GM12878 (cell line): ENCODE data around the gene GJB6. TPM values are rescaled to one million over a fixed set of nuclear protein-coding genes. Genes with fewer than 3 reads are reported as not detected.

Experiments
- ATAC-seq: fragments of 200-7000 bp; cut with Tn5 transposase; 3 replicates; pipeline ENCODE4 v1.9.1; 2020; ENCODE audit warnings: mild to moderate bottlenecking, moderate library complexity
- BruUV-seq: library from RNA; stranded (reverse); fragments of 400-500 nt; replicated peaks from 2 replicates; lab custom pipeline; 2021; lab: Mats Ljungman, UMichigan
- CTCF ChIA-PET: fragments of 300-600 bp; sonication (Branson Sonifier 250); formaldehyde crosslinking; extraction: SDS; loops from one replicate; lab custom pipeline; 2021; ENCODE audit warnings: inconsistent platforms; lab: Yijun Ruan, JAX
- POLR2A ChIA-PET: fragments of 350-600 bp; formaldehyde crosslinking; extraction: SDS; loops from one replicate; lab custom pipeline; 2021; ENCODE audit warnings: inconsistent platforms; lab: Charles Lee
- RAD21 ChIA-PET: fragments of 300-600 bp; sonication (Branson Sonifier 250); formaldehyde crosslinking; loops from one replicate; lab custom pipeline; 2023; ENCODE audit warnings: antibody characterized with exemption; ENCODE audit not compliant: unreplicated experiment; lab: Charles Lee
- SMC1A ChIA-PET: fragments of 300-600 bp; sonication (Branson Sonifier 250); formaldehyde crosslinking; loops from one replicate; lab custom pipeline; 2023; ENCODE audit not compliant: unreplicated experiment, uncharacterized antibody; lab: Charles Lee
- DNase-seq: peaks from one replicate; pipeline ENCODE4 v3.0.0-alpha.2; 2011; ENCODE audit warnings: low read depth, low spot score
- FAIRE-seq: peaks from 3 replicates; lab custom pipeline; 2011; peaks lifted over from hg19 to GRCh38; lab: Jason Lieb, UNC
- H2AFZ ChIP-seq: 2 replicates; pipeline ENCODE4 v1.6.0; 2011; ENCODE audit warnings: low read depth, low read length, control low read depth; ENCODE audit not compliant: control insufficient read depth
- H3K27ac ChIP-seq: 2 replicates; pipeline ENCODE4 v1.5.1; 2011; ENCODE audit warnings: control low read depth; ENCODE audit not compliant: control insufficient read depth, insufficient read depth
- H3K27me3 ChIP-seq, 2 experiments: replicated peaks in 1 of 2; 2 replicates each; pipeline versions ENCODE4 v1.6.0 to v1.6.1; 2011; ENCODE audit warnings: low read length in 1 of 2; ENCODE audit not compliant: control insufficient read depth in 2 of 2, insufficient read depth in 2 of 2
- H3K36me3 ChIP-seq, 2 experiments: 2 replicates each; pipeline ENCODE4 v1.5.1; 2011; ENCODE audit warnings: low read length in 1 of 2; ENCODE audit not compliant: control insufficient read depth in 2 of 2, insufficient read depth in 2 of 2
- H3K4me1 ChIP-seq: 2 replicates; pipeline ENCODE4 v1.6.1; 2011; ENCODE audit warnings: mild to moderate bottlenecking, low read length, moderate library complexity, mixed read lengths; ENCODE audit not compliant: control insufficient read depth, insufficient read depth
- H3K4me2 ChIP-seq: 2 replicates; pipeline ENCODE4 v1.6.0; 2011; ENCODE audit warnings: control low read depth; ENCODE audit not compliant: control insufficient read depth, insufficient read depth
- H3K4me3 ChIP-seq: fragments of 200-600 bp; sonication (generic); 2 replicates; pipeline ENCODE4 v1.5.1; 2016
- H3K79me2 ChIP-seq: 2 replicates; pipeline ENCODE4 v1.6.0; 2011; ENCODE audit warnings: low read length; ENCODE audit not compliant: control insufficient read depth, insufficient read depth
- H3K9ac ChIP-seq: 2 replicates; pipeline ENCODE4 v1.8.0; 2011; ENCODE audit warnings: low read length, control low read depth, mixed read lengths; ENCODE audit not compliant: control insufficient read depth, insufficient read depth
- H3K9me3 ChIP-seq: replicated peaks from 3 replicates; pipeline ENCODE4 v1.5.1; 2011; ENCODE audit warnings: mild to moderate bottlenecking, low read length; ENCODE audit not compliant: control insufficient read depth, insufficient read depth
- H4K20me1 ChIP-seq: 2 replicates; pipeline ENCODE4 v1.6.0; 2011; ENCODE audit not compliant: control insufficient read depth, insufficient read depth
- GABPA ChIP-seq: IDR thresholded peaks from 2 replicates; pipeline ENCODE4 v1.6.1; 2014; ENCODE audit warnings: antibody characterized with exemption, low read depth, mild to moderate bottlenecking, inconsistent platforms
- GATAD2B ChIP-seq: fragments of 450-650 bp; conservative IDR thresholded peaks from 2 replicates; pipeline ENCODE4 v1.6.1; 2017; ENCODE audit warnings: low read depth, mild to moderate bottlenecking, moderate library complexity
- HDGF ChIP-seq: fragments of 450-650 bp; IDR thresholded peaks from 2 replicates; pipeline ENCODE4 v1.6.1; 2016; ENCODE audit warnings: antibody characterized with exemption
- JUNB ChIP-seq: IDR thresholded peaks from 2 replicates; pipeline ENCODE4 v1.6.1; 2016; ENCODE audit warnings: antibody characterized with exemption, mild to moderate bottlenecking
- KDM1A ChIP-seq: fragments of 200-600 bp; sonication (generic); IDR thresholded peaks from 2 replicates; pipeline ENCODE4 v1.6.1; 2016; ENCODE audit warnings: borderline replicate concordance
- NR2C2 ChIP-seq: IDR thresholded peaks from 2 replicates; pipeline ENCODE4 v1.6.1; 2011; ENCODE audit warnings: borderline replicate concordance, low read depth; ENCODE audit not compliant: control insufficient read depth, insufficient read length
- PAX8 ChIP-seq: fragments of 450-650 bp; IDR thresholded peaks from 2 replicates; pipeline ENCODE4 v1.6.1; 2017; ENCODE audit warnings: mild to moderate bottlenecking, moderate library complexity
- POU2F2 ChIP-seq: IDR thresholded peaks from 3 replicates; pipeline ENCODE4 v1.6.1; 2011; ENCODE audit warnings: low read depth, mild to moderate bottlenecking, low read length, borderline replicate concordance
- RELA ChIP-seq: fragments of 450-650 bp; IDR thresholded peaks from 2 replicates; pipeline ENCODE4 v1.8.0; 2014; ENCODE audit warnings: borderline replicate concordance; ENCODE audit not compliant: partially characterized antibody
- SPI1 ChIP-seq: IDR thresholded peaks from 2 replicates; pipeline ENCODE4 v1.6.1; 2011; ENCODE audit warnings: low read depth, mild to moderate bottlenecking, low read length, moderate library complexity, borderline replicate concordance; ENCODE audit not compliant: insufficient read depth
- SREBF2 ChIP-seq: IDR thresholded peaks from 2 replicates; pipeline ENCODE4 v1.6.1; 2012; ENCODE audit warnings: mild to moderate bottlenecking, low read length
- WGBS: methylation state at CpG from one replicate; pipeline ENCODE4 v1.1.6; 2016; ENCODE audit warnings: low lambda C conversion rate; ENCODE audit not compliant: insufficient replicate concordance, insufficient coverage; ENCODE audit errors: missing lambda C conversion rate; 5-methylcytosine and 5-hydroxymethylcytosine counted together
- in situ Hi-C: fragments of 300-500 bp; cut with MboI; formaldehyde crosslinking; loops from 9 replicates; pipeline ENCODE4 v1.14.3; 2018; ENCODE audit warnings: mixed read lengths
- intact Hi-C: fragments of 100-400 bp; cut with micrococcal nuclease; formaldehyde crosslinking; loops from one replicate; pipeline ENCODE4 v1.14.2; 2022; ENCODE audit not compliant: unreplicated experiment
- polyA plus RNA-seq, 11 experiments: library from polyadenylated mRNA; depleted of rRNA in 4 of 11; unstranded in 6 of 11; stranded (reverse) in 5 of 11; fragments of >200 nt; fragmentation: Nextera tagmentation in 4 of 11; fragmentation: Illumina TruSeq in 1 of 11; extraction: Ambion mirVana in 4 of 11; extraction: Trizol in 1 of 11; gene quantifications; 1 replicate in 1 of 11; 2 replicates in 10 of 11; pipeline versions ENCODE4 v1.2.1 to v1.2.3, GENCODE V29; 2011 to 2016; ENCODE audit warnings: inconsistent platforms in 2 of 11, missing spikeins in 2 of 11, low read depth in 1 of 11
- total RNA-seq, 4 experiments: library from RNA; depleted of rRNA in 3 of 4; stranded (reverse); fragments of >200 nt in 3 of 4; fragmentation: Illumina TruSeq in 1 of 4; extraction: Trizol in 1 of 4; gene quantifications; 2 replicates each; pipeline versions ENCODE4 v1.2.1 to v1.2.3, GENCODE V29; 2013 to 2021
- TF ChIP-seq, protein P1 (sequence below): fragments of 450-650 bp; IDR thresholded peaks from 2 replicates; pipeline ENCODE4 v1.6.1; 2016; ENCODE audit warnings: mild to moderate bottlenecking, moderate library complexity, borderline replicate concordance
- TF ChIP-seq, protein P2 (sequence below): fragments of 450-650 bp; formaldehyde crosslinking; IDR thresholded peaks from 2 replicates; pipeline ENCODE4 v1.4.0; 2020; ENCODE audit warnings: mild to moderate bottlenecking, moderate library complexity
- TF ChIP-seq, protein P3 (sequence below): IDR thresholded peaks from 2 replicates; pipeline ENCODE4 v1.6.1; 2012; ENCODE audit warnings: low read depth, low read length, improper control_type of control experiment
- TF ChIP-seq, protein P4 (sequence below): fragments of 450-650 bp; IDR thresholded peaks from 2 replicates; pipeline ENCODE4 v1.6.1; 2017; ENCODE audit warnings: mild to moderate bottlenecking

The GJB6 gene
- total and polyA plus RNA-seq, 10 of the 15 experiments (the other 5 are each of a cell fraction or from before 2014, with no cell fraction given), result 0.03 TPM; not detected in 9

DNA sequence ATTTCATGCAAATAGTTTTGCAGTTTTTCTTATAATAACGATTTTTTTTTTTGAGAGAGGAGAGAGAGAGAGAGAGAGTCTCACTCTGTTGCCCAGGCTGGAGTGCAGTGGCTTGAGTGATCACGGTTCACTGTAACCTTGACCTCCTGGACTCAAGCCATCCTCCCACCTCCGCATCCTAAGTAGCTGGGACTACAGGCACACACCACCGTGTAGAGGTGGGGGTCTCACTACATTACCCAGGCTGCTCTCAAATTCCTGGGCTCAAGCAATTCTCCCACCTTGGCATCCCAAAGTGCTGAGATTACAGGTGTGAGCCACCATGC lies 26.8 kb upstream of the GJB6 start:
- Histone ChIP-seq H2AFZ (no peak overlapping the region), H4K20me1 (no peaks in the 10 kb centered on the region), H3K4me1 (no peaks in the 10 kb centered on the region), H3K79me2 (no peaks in the 10 kb centered on the region), H3K9ac (no peak overlapping the region), H3K4me3 (no peak overlapping the region), H3K27me3 (no peaks in the 10 kb centered on the region; a peak in 1 of 4 replicates), H3K4me2 (no peak overlapping the region), H3K36me3 (no peaks in the 10 kb centered on the region), H3K27ac (no peak overlapping the region), H3K9me3 (no peaks in the 10 kb centered on the region)
- ChIA-PET RAD21 (no interaction called here), POLR2A (no interaction called here), SMC1A (no interaction called here), CTCF (no interaction called here)
- in situ Hi-C loops, result no loop called here
- intact Hi-C loops, result no loop called here
- no peak for ATAC-seq
- no TSS peak for BruUV-seq
- no peak for FAIRE-seq
- WGBS, result 63% methylated on average over 4 of the region's 4 CpGs
- no peak for DNase-seq
- TF ChIP-seq POU2F2 (no peak), SREBF2 (no peak), PAX8 (no peak), RELA (no peak), GABPA (no peak), HDGF (no peak), SPI1 (no peak), GATAD2B (no peak), KDM1A (no peak), JUNB (no peak), NR2C2 (no peak)
- TF ChIP-seq, protein P1, sequence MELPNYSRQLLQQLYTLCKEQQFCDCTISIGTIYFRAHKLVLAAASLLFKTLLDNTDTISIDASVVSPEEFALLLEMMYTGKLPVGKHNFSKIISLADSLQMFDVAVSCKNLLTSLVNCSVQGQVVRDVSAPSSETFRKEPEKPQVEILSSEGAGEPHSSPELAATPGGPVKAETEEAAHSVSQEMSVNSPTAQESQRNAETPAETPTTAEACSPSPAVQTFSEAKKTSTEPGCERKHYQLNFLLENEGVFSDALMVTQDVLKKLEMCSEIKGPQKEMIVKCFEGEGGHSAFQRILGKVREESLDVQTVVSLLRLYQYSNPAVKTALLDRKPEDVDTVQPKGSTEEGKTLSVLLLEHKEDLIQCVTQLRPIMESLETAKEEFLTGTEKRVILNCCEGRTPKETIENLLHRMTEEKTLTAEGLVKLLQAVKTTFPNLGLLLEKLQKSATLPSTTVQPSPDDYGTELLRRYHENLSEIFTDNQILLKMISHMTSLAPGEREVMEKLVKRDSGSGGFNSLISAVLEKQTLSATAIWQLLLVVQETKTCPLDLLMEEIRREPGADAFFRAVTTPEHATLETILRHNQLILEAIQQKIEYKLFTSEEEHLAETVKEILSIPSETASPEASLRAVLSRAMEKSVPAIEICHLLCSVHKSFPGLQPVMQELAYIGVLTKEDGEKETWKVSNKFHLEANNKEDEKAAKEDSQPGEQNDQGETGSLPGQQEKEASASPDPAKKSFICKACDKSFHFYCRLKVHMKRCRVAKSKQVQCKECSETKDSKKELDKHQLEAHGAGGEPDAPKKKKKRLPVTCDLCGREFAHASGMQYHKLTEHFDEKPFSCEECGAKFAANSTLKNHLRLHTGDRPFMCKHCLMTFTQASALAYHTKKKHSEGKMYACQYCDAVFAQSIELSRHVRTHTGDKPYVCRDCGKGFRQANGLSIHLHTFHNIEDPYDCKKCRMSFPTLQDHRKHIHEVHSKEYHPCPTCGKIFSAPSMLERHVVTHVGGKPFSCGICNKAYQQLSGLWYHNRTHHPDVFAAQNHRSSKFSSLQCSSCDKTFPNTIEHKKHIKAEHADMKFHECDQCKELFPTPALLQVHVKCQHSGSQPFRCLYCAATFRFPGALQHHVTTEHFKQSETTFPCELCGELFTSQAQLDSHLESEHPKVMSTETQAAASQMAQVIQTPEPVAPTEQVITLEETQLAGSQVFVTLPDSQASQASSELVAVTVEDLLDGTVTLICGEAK, result no peak
- TF ChIP-seq, protein P2, sequence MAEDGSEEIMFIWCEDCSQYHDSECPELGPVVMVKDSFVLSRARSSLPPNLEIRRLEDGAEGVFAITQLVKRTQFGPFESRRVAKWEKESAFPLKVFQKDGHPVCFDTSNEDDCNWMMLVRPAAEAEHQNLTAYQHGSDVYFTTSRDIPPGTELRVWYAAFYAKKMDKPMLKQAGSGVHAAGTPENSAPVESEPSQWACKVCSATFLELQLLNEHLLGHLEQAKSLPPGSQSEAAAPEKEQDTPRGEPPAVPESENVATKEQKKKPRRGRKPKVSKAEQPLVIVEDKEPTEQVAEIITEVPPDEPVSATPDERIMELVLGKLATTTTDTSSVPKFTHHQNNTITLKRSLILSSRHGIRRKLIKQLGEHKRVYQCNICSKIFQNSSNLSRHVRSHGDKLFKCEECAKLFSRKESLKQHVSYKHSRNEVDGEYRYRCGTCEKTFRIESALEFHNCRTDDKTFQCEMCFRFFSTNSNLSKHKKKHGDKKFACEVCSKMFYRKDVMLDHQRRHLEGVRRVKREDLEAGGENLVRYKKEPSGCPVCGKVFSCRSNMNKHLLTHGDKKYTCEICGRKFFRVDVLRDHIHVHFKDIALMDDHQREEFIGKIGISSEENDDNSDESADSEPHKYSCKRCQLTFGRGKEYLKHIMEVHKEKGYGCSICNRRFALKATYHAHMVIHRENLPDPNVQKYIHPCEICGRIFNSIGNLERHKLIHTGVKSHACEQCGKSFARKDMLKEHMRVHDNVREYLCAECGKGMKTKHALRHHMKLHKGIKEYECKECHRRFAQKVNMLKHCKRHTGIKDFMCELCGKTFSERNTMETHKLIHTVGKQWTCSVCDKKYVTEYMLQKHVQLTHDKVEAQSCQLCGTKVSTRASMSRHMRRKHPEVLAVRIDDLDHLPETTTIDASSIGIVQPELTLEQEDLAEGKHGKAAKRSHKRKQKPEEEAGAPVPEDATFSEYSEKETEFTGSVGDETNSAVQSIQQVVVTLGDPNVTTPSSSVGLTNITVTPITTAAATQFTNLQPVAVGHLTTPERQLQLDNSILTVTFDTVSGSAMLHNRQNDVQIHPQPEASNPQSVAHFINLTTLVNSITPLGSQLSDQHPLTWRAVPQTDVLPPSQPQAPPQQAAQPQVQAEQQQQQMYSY, result no peak
- TF ChIP-seq, protein P3, sequence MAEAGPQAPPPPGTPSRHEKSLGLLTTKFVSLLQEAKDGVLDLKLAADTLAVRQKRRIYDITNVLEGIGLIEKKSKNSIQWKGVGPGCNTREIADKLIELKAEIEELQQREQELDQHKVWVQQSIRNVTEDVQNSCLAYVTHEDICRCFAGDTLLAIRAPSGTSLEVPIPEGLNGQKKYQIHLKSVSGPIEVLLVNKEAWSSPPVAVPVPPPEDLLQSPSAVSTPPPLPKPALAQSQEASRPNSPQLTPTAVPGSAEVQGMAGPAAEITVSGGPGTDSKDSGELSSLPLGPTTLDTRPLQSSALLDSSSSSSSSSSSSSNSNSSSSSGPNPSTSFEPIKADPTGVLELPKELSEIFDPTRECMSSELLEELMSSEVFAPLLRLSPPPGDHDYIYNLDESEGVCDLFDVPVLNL, result no peak
- TF ChIP-seq, protein P4, sequence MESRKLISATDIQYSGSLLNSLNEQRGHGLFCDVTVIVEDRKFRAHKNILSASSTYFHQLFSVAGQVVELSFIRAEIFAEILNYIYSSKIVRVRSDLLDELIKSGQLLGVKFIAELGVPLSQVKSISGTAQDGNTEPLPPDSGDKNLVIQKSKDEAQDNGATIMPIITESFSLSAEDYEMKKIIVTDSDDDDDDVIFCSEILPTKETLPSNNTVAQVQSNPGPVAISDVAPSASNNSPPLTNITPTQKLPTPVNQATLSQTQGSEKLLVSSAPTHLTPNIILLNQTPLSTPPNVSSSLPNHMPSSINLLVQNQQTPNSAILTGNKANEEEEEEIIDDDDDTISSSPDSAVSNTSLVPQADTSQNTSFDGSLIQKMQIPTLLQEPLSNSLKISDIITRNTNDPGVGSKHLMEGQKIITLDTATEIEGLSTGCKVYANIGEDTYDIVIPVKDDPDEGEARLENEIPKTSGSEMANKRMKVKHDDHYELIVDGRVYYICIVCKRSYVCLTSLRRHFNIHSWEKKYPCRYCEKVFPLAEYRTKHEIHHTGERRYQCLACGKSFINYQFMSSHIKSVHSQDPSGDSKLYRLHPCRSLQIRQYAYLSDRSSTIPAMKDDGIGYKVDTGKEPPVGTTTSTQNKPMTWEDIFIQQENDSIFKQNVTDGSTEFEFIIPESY, result no peak
